WTC11 (cell line): ENCODE measurements around the gene RTBDN. TPM values are rescaled to one million over a fixed set of nuclear protein-coding genes. Genes with fewer than 3 reads are reported as not detected.

Source experiments
- ATAC-seq: fragments of 200-7000 bp; cut with Tn5 transposase; 2 replicates; pipeline ENCODE4 v1.10.0; 2021; ENCODE audit warnings: mild to moderate bottlenecking, moderate library complexity
- CTCF ChIA-PET: fragments of 300-600 bp; sonication (Branson Sonifier 250); formaldehyde crosslinking; loops from one replicate; lab custom pipeline; 2021; ENCODE audit warnings: antibody characterized with exemption; lab: Charles Lee
- POLR2A ChIA-PET: fragments of 350-600 bp; sonication (Branson Sonifier 250); formaldehyde crosslinking; loops from one replicate; lab custom pipeline; 2021; ENCODE audit warnings: antibody characterized with exemption; lab: Charles Lee
- DNase-seq: peaks from one replicate; pipeline ENCODE4 v3.0.0; 2021; ENCODE audit warnings: low spot score
- H3K27ac Mint-ChIP-seq: 2 replicates; pipeline ENCODE4 v1.8.0; 2021; ENCODE audit warnings: mixed read lengths
- H3K27me3 Mint-ChIP-seq: 2 replicates; pipeline ENCODE4 v1.8.0; 2021; ENCODE audit warnings: low read depth, mild to moderate bottlenecking, moderate library complexity, mixed read lengths
- H3K36me3 Mint-ChIP-seq: 2 replicates; pipeline ENCODE4 v1.8.0; 2021; ENCODE audit warnings: mixed read lengths
- H3K4me1 Mint-ChIP-seq: 2 replicates; pipeline ENCODE4 v1.8.0; 2022; ENCODE audit warnings: mixed read lengths
- H3K4me3 Mint-ChIP-seq: 2 replicates; pipeline ENCODE4 v1.8.0; 2021; ENCODE audit warnings: mild to moderate bottlenecking, moderate library complexity, mixed read lengths
- H3K9me3 Mint-ChIP-seq: 2 replicates; pipeline ENCODE4 v1.8.0; 2021; ENCODE audit warnings: mixed read lengths
- CREM ChIP-seq: sonication (generic); formaldehyde crosslinking; IDR thresholded peaks from 2 replicates; pipeline ENCODE4 v1.8.1; 2022; ENCODE audit warnings: mild to moderate bottlenecking, missing genetic modification reagents, moderate library complexity
- FOXP1 ChIP-seq: sonication (generic); formaldehyde crosslinking; IDR thresholded peaks from 2 replicates; pipeline ENCODE4 v1.8.0; 2022; ENCODE audit warnings: missing genetic modification reagents, mild to moderate bottlenecking, moderate library complexity, borderline replicate concordance
- GABPB1 ChIP-seq: sonication (generic); formaldehyde crosslinking; IDR thresholded peaks from 2 replicates; pipeline ENCODE4 v1.8.1; 2023; ENCODE audit warnings: mild to moderate bottlenecking, missing genetic modification reagents
- GTF2I ChIP-seq: fragments of 250-450 bp; sonication (Bioruptor Pico); conservative IDR thresholded peaks from 2 replicates; pipeline ENCODE4 v1.4.0; 2021; ENCODE audit warnings: mild to moderate bottlenecking
- IRF2 ChIP-seq: sonication (generic); formaldehyde crosslinking; IDR thresholded peaks from 2 replicates; pipeline ENCODE4 v1.8.0; 2022; ENCODE audit warnings: low read depth, missing genetic modification reagents, borderline replicate concordance
- JUN ChIP-seq: sonication (generic); formaldehyde crosslinking; IDR thresholded peaks from 2 replicates; pipeline ENCODE4 v1.8.0; 2023; ENCODE audit warnings: mild to moderate bottlenecking, missing genetic modification reagents
- MXD4 ChIP-seq: fragments of 250-450 bp; sonication (Bioruptor Pico); IDR thresholded peaks from 2 replicates; pipeline ENCODE4 v1.8.0; 2021; ENCODE audit warnings: mild to moderate bottlenecking, moderate library complexity, borderline replicate concordance
- NFE2L1 ChIP-seq: sonication (generic); formaldehyde crosslinking; IDR thresholded peaks from 2 replicates; pipeline ENCODE4 v1.8.1; 2023; ENCODE audit warnings: missing genetic modification reagents
- NR2C2 ChIP-seq: sonication (generic); formaldehyde crosslinking; IDR thresholded peaks from 2 replicates; pipeline ENCODE4 v1.8.0; 2022; ENCODE audit warnings: mild to moderate bottlenecking, missing genetic modification reagents
- NR3C1 ChIP-seq: sonication (generic); formaldehyde crosslinking; conservative IDR thresholded peaks from 2 replicates; pipeline ENCODE4 v1.8.1; 2023; ENCODE audit warnings: low read depth, mild to moderate bottlenecking, missing genetic modification reagents
- OVOL2 ChIP-seq: fragments of 250-450 bp; sonication (Bioruptor Pico); IDR thresholded peaks from 2 replicates; pipeline ENCODE4 v1.9.0; 2021; ENCODE audit warnings: mild to moderate bottlenecking, borderline replicate concordance
- RELA ChIP-seq: sonication (generic); formaldehyde crosslinking; IDR thresholded peaks from 2 replicates; pipeline ENCODE4 v1.8.1; 2022; ENCODE audit warnings: missing genetic modification reagents, mild to moderate bottlenecking, borderline replicate concordance
- TEAD4 ChIP-seq: sonication (generic); formaldehyde crosslinking; IDR thresholded peaks from 2 replicates; pipeline ENCODE4 v1.8.0; 2022; ENCODE audit warnings: mild to moderate bottlenecking, missing genetic modification reagents
- ZBTB21 ChIP-seq: sonication (generic); formaldehyde crosslinking; IDR thresholded peaks from 2 replicates; pipeline ENCODE4 v1.8.1; 2023; ENCODE audit warnings: mild to moderate bottlenecking, missing genetic modification reagents, borderline replicate concordance
- total RNA-seq: library from RNA; stranded (reverse); gene quantifications from 3 replicates; pipeline ENCODE4 v1.2.3, GENCODE V29; 2021
- TF ChIP-seq, protein P1 (sequence below): fragments of 250-450 bp; sonication (Bioruptor Pico); conservative IDR thresholded peaks from 2 replicates; pipeline ENCODE4 v1.9.0; 2021; ENCODE audit warnings: mild to moderate bottlenecking
- TF ChIP-seq, protein P2 (sequence below): sonication (generic); formaldehyde crosslinking; IDR thresholded peaks from 2 replicates; pipeline ENCODE4 v1.8.1; 2023; ENCODE audit warnings: mild to moderate bottlenecking, missing genetic modification reagents, moderate library complexity
- TF ChIP-seq, protein P3 (sequence below): fragments of 200-600 bp; IDR thresholded peaks from 2 replicates; pipeline ENCODE4 v1.8.0; 2022; ENCODE audit warnings: antibody characterized with exemption
- TF ChIP-seq, protein P4 (sequence below): sonication (generic); formaldehyde crosslinking; IDR thresholded peaks from 2 replicates; pipeline ENCODE4 v1.8.0; 2023; ENCODE audit warnings: missing genetic modification reagents
- TF ChIP-seq, protein P5 (sequence below): sonication (generic); formaldehyde crosslinking; IDR thresholded peaks from 2 replicates; pipeline ENCODE4 v1.8.1; 2022; ENCODE audit warnings: low read depth, mild to moderate bottlenecking, moderate library complexity, missing genetic modification reagents, borderline replicate concordance
- TF ChIP-seq, protein P6 (sequence below): sonication (generic); formaldehyde crosslinking; IDR thresholded peaks from 2 replicates; pipeline ENCODE4 v1.8.1; 2023; ENCODE audit warnings: mild to moderate bottlenecking, missing genetic modification reagents
- TF ChIP-seq, protein P7 (sequence below): fragments of 250-450 bp; sonication (Bioruptor Pico); IDR thresholded peaks from 2 replicates; pipeline ENCODE4 v1.8.0; 2021; ENCODE audit warnings: mild to moderate bottlenecking
- TF ChIP-seq, protein P8 (sequence below): sonication (generic); formaldehyde crosslinking; IDR thresholded peaks from 2 replicates; pipeline ENCODE4 v1.8.0; 2022; ENCODE audit warnings: missing genetic modification reagents

The RTBDN gene
- total RNA-seq, 1 experiment from 2014 or later: 2.4 TPM

DNA sequence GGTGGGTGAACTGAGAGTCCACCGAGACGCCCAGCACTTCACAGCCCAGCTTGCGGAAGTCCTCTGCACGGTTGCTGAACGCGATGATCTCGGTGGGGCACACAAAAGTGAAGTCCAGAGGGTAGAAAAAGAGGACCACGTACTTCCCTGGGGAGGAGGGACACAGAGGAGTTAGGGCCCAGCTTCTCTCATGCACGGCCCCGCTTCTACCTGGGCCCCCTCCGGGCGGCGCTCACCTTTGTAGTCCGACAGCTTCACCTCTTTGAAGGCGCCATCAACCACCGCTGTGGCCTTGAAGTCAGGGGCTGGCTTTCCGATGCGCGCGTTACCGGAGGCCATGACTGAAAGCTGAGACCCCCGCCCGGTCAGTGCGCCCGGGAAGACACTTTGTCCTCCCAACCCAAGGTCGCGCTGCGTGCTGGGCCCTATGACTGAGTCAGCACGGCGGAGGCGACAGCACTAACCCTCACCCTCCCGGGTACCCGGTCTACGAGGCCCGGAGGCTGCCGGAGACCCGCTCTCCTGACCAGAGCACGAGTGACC is 33.4 kb downstream of the RTBDN start (continued):
- TF ChIP-seq, protein P1, sequence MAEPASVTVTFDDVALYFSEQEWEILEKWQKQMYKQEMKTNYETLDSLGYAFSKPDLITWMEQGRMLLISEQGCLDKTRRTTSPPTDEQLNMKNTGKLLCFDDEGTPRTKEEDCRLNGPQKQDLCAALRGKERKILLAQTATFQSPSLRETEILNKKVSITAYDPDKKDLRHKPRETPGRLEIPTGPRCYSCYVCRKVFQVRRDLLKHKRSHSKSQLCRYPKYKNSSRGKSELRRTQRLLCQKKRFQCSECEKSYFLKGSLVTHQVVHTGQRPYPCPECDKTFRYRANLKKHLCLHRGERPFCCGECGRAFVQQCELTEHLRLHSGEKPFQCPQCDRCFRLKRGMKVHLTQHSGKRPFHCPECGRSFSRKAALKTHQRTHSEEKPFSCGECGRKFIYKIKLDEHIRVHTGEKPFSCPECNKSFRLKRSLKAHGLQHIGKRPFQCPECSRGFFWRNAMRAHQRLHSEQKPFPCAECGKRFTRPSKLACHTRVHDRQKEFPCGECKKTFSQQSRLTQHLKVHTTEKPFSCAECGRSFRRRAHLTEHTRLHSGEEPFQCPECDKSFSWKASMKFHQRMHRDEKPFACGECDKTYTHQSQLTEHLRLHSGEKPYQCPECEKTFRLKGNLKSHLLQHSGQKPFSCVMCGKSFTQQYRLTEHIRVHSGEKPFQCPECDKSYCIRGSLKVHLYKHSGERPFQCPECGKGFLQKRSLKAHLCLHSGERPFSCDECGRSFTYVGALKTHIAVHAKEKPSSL (CRISPR knock-in tag): no peak
- TF ChIP-seq MXD4 (CRISPR knock-in tag): no peak
- TF ChIP-seq, protein P2, sequence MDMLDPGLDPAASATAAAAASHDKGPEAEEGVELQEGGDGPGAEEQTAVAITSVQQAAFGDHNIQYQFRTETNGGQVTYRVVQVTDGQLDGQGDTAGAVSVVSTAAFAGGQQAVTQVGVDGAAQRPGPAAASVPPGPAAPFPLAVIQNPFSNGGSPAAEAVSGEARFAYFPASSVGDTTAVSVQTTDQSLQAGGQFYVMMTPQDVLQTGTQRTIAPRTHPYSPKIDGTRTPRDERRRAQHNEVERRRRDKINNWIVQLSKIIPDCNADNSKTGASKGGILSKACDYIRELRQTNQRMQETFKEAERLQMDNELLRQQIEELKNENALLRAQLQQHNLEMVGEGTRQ (CRISPR knock-in tag): no peak
- TF ChIP-seq NR2C2 (CRISPR knock-in tag): no peak
- no peak for TF ChIP-seq GTF2I (CRISPR knock-in tag)

DNA sequence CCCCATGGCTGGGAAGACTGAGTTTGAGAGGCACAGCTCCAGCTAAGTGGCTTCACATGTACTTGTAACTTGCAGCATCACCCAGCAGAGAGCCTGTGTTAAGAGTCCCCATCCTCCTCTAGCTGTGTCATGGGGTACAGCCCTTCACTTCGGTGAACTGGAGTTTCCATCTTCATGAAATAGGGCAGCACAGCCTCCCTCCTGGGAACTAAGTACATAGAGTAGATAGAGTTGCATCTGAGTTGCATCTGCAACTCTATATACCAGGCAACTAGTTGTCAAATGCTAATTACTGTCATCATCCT is 34.0 kb downstream of the RTBDN start:
- no peak overlapping the region for H3K27ac Mint-ChIP-seq
- H3K9me3 Mint-ChIP-seq: no peaks in the 10 kb centered on the region
- no peak for DNase-seq
- ChIA-PET CTCF (interaction anchor here (0.9 to 14.0 kb wide), 10 partner anchors 8 to 190 kb away, joined by 3 to 341 read pairs (median 8); partner anchors contain the start of genes JUNB, RTBDN, ZNF490 and ZNF791), POLR2A (interaction anchor here (0.9 to 2.0 kb wide), 2 partner anchors 9 to 34 kb away, joined by 3 to 9 read pairs; partner anchors contain the start of gene JUNB)
- H3K27me3 Mint-ChIP-seq: peaks cover 4% of the 10 kb centered on the region; the same call in 1 of the 2 replicates
- peaks cover 23% of the 10 kb centered on the region for H3K4me1 Mint-ChIP-seq
- peak overlapping the region; percentile 87 for H3K4me3 Mint-ChIP-seq
- ATAC-seq: no peak
- peaks cover 19% of the 10 kb centered on the region for H3K36me3 Mint-ChIP-seq
- TF ChIP-seq FOXP1 (CRISPR knock-in tag) (no peak), CREM (CRISPR knock-in tag) (no peak), OVOL2 (no peak), NR3C1 (CRISPR knock-in tag) (no peak), GABPB1 (CRISPR knock-in tag) (no peak), RELA (no peak), ZBTB21 (CRISPR knock-in tag) (no peak), IRF2 (CRISPR knock-in tag) (no peak), TEAD4 (CRISPR knock-in tag) (no peak), JUN (CRISPR knock-in tag) (no peak), NFE2L1 (CRISPR knock-in tag) (no peak), NR2C2 (CRISPR knock-in tag) (no peak)
- TF ChIP-seq, protein P3, sequence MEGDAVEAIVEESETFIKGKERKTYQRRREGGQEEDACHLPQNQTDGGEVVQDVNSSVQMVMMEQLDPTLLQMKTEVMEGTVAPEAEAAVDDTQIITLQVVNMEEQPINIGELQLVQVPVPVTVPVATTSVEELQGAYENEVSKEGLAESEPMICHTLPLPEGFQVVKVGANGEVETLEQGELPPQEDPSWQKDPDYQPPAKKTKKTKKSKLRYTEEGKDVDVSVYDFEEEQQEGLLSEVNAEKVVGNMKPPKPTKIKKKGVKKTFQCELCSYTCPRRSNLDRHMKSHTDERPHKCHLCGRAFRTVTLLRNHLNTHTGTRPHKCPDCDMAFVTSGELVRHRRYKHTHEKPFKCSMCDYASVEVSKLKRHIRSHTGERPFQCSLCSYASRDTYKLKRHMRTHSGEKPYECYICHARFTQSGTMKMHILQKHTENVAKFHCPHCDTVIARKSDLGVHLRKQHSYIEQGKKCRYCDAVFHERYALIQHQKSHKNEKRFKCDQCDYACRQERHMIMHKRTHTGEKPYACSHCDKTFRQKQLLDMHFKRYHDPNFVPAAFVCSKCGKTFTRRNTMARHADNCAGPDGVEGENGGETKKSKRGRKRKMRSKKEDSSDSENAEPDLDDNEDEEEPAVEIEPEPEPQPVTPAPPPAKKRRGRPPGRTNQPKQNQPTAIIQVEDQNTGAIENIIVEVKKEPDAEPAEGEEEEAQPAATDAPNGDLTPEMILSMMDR: no peak
- TF ChIP-seq, protein P4, sequence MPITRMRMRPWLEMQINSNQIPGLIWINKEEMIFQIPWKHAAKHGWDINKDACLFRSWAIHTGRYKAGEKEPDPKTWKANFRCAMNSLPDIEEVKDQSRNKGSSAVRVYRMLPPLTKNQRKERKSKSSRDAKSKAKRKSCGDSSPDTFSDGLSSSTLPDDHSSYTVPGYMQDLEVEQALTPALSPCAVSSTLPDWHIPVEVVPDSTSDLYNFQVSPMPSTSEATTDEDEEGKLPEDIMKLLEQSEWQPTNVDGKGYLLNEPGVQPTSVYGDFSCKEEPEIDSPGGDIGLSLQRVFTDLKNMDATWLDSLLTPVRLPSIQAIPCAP: no peak
- TF ChIP-seq, protein P5, sequence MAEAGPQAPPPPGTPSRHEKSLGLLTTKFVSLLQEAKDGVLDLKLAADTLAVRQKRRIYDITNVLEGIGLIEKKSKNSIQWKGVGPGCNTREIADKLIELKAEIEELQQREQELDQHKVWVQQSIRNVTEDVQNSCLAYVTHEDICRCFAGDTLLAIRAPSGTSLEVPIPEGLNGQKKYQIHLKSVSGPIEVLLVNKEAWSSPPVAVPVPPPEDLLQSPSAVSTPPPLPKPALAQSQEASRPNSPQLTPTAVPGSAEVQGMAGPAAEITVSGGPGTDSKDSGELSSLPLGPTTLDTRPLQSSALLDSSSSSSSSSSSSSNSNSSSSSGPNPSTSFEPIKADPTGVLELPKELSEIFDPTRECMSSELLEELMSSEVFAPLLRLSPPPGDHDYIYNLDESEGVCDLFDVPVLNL (CRISPR knock-in tag): no peak
- TF ChIP-seq, protein P6, sequence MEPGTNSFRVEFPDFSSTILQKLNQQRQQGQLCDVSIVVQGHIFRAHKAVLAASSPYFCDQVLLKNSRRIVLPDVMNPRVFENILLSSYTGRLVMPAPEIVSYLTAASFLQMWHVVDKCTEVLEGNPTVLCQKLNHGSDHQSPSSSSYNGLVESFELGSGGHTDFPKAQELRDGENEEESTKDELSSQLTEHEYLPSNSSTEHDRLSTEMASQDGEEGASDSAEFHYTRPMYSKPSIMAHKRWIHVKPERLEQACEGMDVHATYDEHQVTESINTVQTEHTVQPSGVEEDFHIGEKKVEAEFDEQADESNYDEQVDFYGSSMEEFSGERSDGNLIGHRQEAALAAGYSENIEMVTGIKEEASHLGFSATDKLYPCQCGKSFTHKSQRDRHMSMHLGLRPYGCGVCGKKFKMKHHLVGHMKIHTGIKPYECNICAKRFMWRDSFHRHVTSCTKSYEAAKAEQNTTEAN: no peak
- TF ChIP-seq, protein P7, sequence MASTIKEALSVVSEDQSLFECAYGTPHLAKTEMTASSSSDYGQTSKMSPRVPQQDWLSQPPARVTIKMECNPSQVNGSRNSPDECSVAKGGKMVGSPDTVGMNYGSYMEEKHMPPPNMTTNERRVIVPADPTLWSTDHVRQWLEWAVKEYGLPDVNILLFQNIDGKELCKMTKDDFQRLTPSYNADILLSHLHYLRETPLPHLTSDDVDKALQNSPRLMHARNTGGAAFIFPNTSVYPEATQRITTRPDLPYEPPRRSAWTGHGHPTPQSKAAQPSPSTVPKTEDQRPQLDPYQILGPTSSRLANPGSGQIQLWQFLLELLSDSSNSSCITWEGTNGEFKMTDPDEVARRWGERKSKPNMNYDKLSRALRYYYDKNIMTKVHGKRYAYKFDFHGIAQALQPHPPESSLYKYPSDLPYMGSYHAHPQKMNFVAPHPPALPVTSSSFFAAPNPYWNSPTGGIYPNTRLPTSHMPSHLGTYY (CRISPR knock-in tag): no peak
- TF ChIP-seq, protein P8, sequence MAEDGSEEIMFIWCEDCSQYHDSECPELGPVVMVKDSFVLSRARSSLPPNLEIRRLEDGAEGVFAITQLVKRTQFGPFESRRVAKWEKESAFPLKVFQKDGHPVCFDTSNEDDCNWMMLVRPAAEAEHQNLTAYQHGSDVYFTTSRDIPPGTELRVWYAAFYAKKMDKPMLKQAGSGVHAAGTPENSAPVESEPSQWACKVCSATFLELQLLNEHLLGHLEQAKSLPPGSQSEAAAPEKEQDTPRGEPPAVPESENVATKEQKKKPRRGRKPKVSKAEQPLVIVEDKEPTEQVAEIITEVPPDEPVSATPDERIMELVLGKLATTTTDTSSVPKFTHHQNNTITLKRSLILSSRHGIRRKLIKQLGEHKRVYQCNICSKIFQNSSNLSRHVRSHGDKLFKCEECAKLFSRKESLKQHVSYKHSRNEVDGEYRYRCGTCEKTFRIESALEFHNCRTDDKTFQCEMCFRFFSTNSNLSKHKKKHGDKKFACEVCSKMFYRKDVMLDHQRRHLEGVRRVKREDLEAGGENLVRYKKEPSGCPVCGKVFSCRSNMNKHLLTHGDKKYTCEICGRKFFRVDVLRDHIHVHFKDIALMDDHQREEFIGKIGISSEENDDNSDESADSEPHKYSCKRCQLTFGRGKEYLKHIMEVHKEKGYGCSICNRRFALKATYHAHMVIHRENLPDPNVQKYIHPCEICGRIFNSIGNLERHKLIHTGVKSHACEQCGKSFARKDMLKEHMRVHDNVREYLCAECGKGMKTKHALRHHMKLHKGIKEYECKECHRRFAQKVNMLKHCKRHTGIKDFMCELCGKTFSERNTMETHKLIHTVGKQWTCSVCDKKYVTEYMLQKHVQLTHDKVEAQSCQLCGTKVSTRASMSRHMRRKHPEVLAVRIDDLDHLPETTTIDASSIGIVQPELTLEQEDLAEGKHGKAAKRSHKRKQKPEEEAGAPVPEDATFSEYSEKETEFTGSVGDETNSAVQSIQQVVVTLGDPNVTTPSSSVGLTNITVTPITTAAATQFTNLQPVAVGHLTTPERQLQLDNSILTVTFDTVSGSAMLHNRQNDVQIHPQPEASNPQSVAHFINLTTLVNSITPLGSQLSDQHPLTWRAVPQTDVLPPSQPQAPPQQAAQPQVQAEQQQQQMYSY (CRISPR knock-in tag): no peak
